Erythroblast (primary cell): Measurements from ENCODE around the gene C2CD3.

ENCODE experiments used
- GATA1 ChIP-seq: IDR thresholded peaks from 2 replicates; pipeline ENCODE4 v1.6.1; 2011; ENCODE audit warnings: low read depth, mild to moderate bottlenecking, control low read depth, low read length, moderate library complexity
- POLR2A ChIP-seq: IDR thresholded peaks from 2 replicates; pipeline ENCODE4 v1.6.1; 2011; ENCODE audit warnings: mild to moderate bottlenecking, low read length

GRCh38 chr11:74175920-74176319, 5.1 kb upstream of the C2CD3 start:
- TF ChIP-seq POLR2A (no peak), GATA1 (no peak)
